HG03135 (cell line): Measurements from ENCODE around the gene INSIG2.

Experiments
- ATAC-seq: cut with Tn5 transposase; IDR thresholded peaks from one replicate; pipeline ENCODE4 v1.9.1; 2021; ENCODE audit warnings: mild to moderate bottlenecking, moderate library complexity; ENCODE audit not compliant: unreplicated experiment

INSIG2 gene

DNA sequence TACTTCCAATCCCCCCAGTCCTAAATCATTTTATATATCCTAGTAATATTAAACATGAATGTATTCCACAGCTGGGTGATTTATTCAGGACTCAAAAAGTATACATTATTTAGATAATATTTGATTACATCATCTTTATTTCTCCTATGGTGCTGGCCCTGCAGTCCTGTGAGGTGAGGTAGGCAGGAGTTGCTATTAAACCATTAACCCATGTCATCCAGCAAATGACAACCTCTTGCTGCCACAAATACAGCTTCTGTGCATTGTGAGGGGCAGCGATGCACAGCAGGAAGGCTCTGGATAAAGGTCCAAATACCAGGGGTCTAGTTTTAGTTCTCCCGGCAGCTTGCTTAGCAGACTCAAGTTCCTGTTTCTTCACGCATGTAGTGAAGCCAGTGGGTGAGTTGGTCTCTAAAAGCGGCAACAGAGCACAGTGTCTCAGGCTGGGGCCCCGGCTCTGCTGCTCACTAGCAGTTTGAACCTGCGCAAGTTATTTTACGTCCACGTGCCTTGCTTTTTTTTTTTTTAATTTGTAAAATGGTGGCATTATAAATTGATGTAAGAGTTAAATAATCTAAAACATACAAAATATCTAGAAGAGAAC is 36.1 kb downstream of the INSIG2 start:
- no peak for ATAC-seq

DNA sequence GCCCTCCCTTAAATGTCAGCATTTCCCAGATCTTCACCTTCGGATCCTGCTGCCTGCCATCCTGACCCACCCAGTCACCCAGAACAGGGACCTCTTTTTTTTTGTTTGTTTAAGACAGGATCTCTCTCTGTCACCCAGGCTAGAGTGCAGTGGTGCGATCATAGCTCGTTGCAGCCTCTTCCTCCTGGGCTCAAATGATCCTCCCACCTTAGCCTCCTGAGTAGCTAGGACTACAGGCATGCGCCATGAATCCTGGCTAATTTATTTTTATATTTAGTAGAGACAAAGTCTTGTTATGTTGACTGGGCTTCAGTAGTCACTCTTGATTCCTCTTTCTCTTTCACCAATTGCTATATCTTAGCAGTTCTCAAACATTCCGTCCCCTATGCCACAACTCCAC is 39.0 kb downstream of the INSIG2 start:
- ATAC-seq, result no peak

DNA sequence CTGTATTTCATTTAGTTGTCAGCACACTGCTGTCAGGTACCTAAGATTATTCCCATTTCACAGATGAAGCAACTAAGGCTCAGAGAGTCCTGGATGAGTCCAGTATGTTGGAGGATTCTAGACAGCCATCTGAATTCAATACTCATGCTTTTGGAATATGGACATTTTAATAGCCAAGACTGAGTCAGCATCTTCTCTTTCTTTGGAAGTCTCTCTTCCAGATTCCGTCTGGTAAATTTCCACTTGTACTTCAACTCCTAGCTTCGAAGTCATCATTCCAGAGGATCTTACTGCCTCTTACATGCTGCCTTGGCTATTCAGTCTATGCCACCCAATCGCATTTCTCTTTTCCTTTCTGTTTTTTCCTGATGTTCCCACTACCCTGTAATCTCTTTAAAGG is 40.6 kb downstream of the INSIG2 start:
- ATAC-seq, result no peak

GRCh38 chr2:118130385-118130784 is 42.1 kb downstream of the INSIG2 start:
- ATAC-seq, result no peak

- no peak for ATAC-seq
Observed at GRCh38 chr2:118131771-118132170, 43.5 kb downstream of the INSIG2 start.

DNA sequence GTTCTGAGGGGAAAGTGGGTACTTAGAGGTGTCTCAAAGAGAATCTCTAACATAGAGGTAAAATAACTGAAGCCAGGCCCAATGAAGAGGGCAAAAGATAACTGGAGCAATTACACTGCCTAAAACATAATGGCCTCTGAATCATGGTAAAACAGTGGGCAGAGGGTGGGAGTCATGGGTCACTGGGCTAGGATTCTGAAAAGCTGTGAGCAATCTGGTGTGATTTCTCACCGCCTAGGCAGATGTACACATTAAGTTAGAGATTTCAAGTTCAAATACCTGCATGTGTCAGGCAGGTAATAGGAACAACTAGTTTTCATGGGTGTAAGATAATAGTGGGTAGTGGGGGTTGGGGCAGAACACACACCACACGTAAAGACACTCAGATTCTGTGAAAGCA is 45.6 kb downstream of the INSIG2 start:
- ATAC-seq, result no peak

DNA sequence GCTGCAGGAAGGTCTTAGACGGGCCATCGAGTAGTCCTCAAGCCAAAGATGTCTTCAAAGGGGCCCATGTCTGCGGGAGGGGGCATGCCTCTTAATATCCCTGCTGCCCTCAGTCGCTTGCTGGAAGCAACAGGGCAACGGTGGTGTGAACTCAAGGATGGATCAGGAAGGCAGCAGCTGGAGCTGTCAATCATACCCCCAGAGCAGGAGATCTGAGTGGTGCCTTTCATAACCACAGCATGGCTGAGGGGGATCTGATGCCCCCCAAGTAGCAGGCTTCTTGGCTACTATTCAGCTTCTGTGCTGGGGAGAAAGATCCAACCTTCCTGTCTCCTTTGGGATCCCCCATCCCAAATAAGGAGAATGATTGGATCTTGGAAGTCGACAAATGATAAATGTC is 46.4 kb downstream of the INSIG2 start:
- ATAC-seq, result no peak

DNA sequence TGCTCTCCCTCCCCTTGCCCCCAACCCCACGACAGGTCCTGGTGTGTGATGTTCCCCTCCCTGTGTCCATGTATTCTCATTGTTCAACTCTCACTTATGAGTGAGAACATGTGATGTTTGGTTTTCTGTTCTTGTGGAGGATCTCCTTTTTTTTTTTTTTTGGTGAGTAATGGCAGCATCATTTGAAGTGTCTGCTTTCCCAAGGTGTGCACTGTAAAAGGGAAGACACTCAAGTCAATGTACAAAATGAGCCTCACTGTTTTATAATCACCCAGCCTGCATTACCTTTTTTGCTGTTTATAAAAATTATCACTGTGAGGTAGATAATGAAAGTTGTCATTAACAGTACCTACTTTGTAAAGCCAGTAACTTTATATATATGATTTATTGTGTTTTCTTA is 56.9 kb downstream of the INSIG2 start:
- ATAC-seq, result no peak

GRCh38 chr2:118145806-118146205 is 57.5 kb downstream of the INSIG2 start:
- no peak for ATAC-seq

DNA sequence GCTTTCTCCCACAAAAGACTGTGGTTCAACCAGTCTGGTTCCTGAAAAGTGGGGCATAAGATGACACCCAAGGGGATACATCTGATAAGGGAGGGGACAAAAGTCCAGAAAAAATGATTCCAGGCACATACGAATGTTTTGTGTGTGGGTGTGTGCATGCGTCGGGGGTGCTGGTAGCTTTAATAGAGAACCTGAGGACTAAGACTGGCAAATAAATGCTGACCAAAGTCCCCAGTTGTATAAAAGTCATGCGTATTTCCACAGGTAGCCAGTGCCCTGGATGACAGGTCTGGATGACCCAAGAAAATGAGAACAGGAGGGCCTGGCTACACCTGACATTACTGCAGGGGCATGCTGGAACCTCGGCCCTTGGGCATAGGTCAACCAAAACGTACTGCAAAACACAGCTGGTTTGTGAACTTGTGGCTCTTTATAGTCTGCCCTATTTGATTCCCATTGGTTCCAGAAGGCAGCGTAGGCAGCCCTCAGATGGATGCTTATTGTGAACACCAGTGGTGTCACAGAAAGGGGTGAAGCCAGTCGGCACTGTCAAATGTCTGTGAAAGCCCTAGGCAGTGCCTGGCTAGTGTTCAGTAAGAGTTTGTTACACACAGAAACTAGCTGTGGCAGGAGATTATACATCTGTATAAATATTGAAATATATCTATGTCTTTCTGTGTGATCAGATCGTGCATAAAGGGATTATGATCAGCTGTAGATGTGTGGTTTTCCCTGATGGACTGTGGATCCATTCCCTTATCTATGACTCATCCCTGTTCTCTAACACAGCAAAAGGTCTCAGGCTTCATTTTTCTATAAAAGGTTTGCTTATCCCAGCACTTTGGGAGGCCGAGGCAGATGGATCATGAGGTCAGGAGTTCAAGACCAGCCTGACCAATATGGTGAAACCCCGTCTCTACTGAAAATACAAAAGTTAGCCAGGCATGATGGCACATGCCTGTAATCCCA is 58.3 kb downstream of the INSIG2 start:
- ATAC-seq, result no peak

DNA sequence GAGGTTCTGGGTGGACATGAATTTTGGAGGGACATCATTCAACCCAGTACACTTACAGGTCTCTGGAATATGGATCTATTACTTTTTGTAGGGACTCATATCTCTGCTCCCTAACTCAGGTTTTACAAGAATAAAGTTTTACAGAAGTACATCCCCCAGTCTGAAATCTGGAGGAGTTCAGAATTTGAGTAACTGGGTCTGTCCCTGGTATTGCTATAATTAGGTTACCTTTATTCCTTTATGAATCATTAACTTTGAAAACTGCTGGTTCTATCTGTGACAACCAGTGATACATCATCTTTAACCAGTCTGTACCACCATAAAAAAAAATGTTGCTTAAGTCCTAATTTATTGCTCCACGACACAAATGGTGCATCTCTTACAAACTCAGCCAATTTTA is 59.9 kb downstream of the INSIG2 start:
- ATAC-seq, result no peak

DNA sequence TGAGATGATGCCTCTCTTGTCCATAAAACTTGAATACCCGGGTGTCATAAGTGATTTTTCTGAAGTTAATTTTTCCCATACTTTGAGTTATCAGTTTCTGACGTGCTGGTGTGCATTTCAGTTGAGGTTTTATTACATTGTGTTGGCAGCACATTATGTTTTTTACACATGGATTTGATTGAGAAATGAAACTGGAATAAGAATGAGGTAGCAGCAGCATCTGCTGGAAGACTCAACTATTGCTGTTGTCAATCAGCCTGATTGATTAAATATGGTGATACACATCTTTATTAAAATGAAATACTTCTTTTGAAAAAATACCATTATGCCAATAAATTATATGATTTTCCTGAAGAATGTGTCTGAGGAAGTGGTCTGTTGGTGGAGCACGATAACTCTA is 60.5 kb downstream of the INSIG2 start:
- no peak for ATAC-seq

GRCh38 chr2:118150294-118150693 is 62.0 kb downstream of the INSIG2 start:
- ATAC-seq, result no peak

- ATAC-seq, result no peak
Observed at GRCh38 chr2:118151831-118152230, 63.6 kb downstream of the INSIG2 start.

DNA sequence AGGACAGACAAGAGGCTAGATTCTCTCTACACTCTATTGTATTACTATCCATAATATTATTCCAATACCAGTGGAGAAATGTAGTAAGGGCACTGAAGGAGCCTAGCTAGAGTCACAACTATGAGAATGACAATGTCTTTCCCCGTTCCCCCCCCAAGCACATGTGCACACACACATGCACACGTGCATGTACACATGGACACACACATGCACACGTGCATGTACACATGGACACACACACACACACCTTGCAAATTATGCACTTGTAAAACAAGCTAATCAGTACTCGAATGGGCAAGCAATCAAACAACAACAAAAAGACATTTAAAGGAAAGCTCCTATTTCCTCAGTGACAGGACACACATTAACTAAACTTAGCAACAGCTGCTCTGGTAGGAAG is 65.2 kb downstream of the INSIG2 start:
- ATAC-seq, result no peak

GRCh38 chr2:118154176-118154575 is 65.9 kb downstream of the INSIG2 start:
- no peak for ATAC-seq
